Panc1 (cell line): ENCODE data around the gene PTPRZ1. TPM values are rescaled to one million over a fixed set of nuclear protein-coding genes. Genes with fewer than 3 reads are reported as not detected.

Experiments
- ATAC-seq: fragments of 200-7000 bp; cut with Tn5 transposase; 2 replicates; pipeline ENCODE4 v1.9.1; 2020; ENCODE audit warnings: mild to moderate bottlenecking, moderate library complexity
- BruUV-seq: library from RNA; stranded (reverse); fragments of 400-500 nt; replicated peaks from 2 replicates; lab custom pipeline; 2021; lab: Mats Ljungman, UMichigan
- CTCF ChIA-PET: fragments of 300-600 bp; sonication (Branson Sonifier 250); formaldehyde crosslinking; loops from one replicate; lab custom pipeline; 2022; ENCODE audit warnings: antibody characterized with exemption; lab: Charles Lee
- POLR2A ChIA-PET: fragments of 300-600 bp; sonication (Branson Sonifier 250); formaldehyde crosslinking; loops from one replicate; lab custom pipeline; 2022; ENCODE audit warnings: antibody characterized with exemption; lab: Charles Lee
- DNase-seq: peaks from one replicate; pipeline ENCODE4 v3.0.0-alpha.2; 2010; ENCODE audit warnings: low read depth, low spot score
- H3K27ac ChIP-seq: 2 replicates; pipeline ENCODE4 v1.5.1; 2011; ENCODE audit warnings: mild to moderate bottlenecking, low read length, inconsistent platforms
- H3K27me3 ChIP-seq: fragments of 200-500 bp; sonication (Bioruptor generic); 2 replicates; pipeline ENCODE4 v1.6.0; 2014; ENCODE audit warnings: low read length, inconsistent platforms; ENCODE audit not compliant: control insufficient read depth, insufficient read depth
- H3K36me3 ChIP-seq: fragments of 200-500 bp; sonication (Bioruptor generic); 2 replicates; pipeline ENCODE4 v1.5.1; 2014; ENCODE audit warnings: inconsistent platforms, mild to moderate bottlenecking, low read length, moderate library complexity; ENCODE audit not compliant: control insufficient read depth, insufficient read depth
- H3K4me1 ChIP-seq: 2 replicates; pipeline ENCODE4 v1.5.1; 2011; ENCODE audit warnings: inconsistent platforms, mild to moderate bottlenecking, low read length, moderate library complexity; ENCODE audit not compliant: control insufficient read depth, insufficient read depth
- H3K4me3 ChIP-seq, 2 experiments: 2 replicates each; pipeline ENCODE4 v1.5.1; 2011 to 2012; ENCODE audit warnings: low read depth in 2 of 2, low read length in 2 of 2, mild to moderate bottlenecking in 2 of 2, inconsistent platforms in 1 of 2, moderate library complexity in 1 of 2
- H3K9me3 ChIP-seq: fragments of 200-500 bp; sonication (Bioruptor generic); 2 replicates; pipeline ENCODE4 v1.5.1; 2014; ENCODE audit warnings: low read depth, mild to moderate bottlenecking, inconsistent platforms, low read length, moderate library complexity; ENCODE audit not compliant: control insufficient read depth, insufficient read depth
- CTCF ChIP-seq: fragments of 450-650 bp; IDR thresholded peaks from 2 replicates; pipeline ENCODE4 v1.5.1; 2017; ENCODE audit warnings: mild to moderate bottlenecking
- POLR2AphosphoS5 ChIP-seq: IDR thresholded peaks from 2 replicates; pipeline ENCODE4 v1.6.1; 2012; ENCODE audit warnings: mild to moderate bottlenecking, low read depth, low read length, moderate library complexity
- REST ChIP-seq, 2 experiments: IDR thresholded peaks; 2 replicates each; pipeline ENCODE4 v1.6.1; 2011 to 2012; ENCODE audit warnings: low read depth in 2 of 2, control low read depth in 1 of 2, low read length in 1 of 2, mild to moderate bottlenecking in 1 of 2, moderate library complexity in 1 of 2; ENCODE audit not compliant: insufficient read depth in 1 of 2
- SIN3A ChIP-seq: IDR thresholded peaks from 2 replicates; pipeline ENCODE4 v1.6.1; 2012; ENCODE audit warnings: low read depth, mild to moderate bottlenecking, low read length, moderate library complexity, borderline replicate concordance; ENCODE audit not compliant: insufficient read depth
- TCF7L2 ChIP-seq: IDR thresholded peaks from 2 replicates; pipeline ENCODE4 v1.6.1; 2011; ENCODE audit warnings: mild to moderate bottlenecking, low read depth, low read length, inconsistent platforms
- in situ Hi-C: cut with HindIII; loops from 2 replicates; pipeline ENCODE4 v1.10.0; 2016; ENCODE audit warnings: low sequenced_read_pairs, low pct_unique_long_range_greater_than_20kb
- intact Hi-C: fragments of 100-400 bp; cut with micrococcal nuclease; formaldehyde crosslinking; loops from one replicate; pipeline ENCODE4 v1.10.0; 2022; ENCODE audit not compliant: unreplicated experiment
- total RNA-seq: library from RNA; stranded (reverse); gene quantifications from one replicate; pipeline ENCODE4 v1.2.1, GENCODE V29; 2021; ENCODE audit not compliant: unreplicated experiment

PTPRZ1 gene
- total RNA-seq, 1 experiment from 2014 or later: 0.05 TPM

- intact Hi-C loops (no loop called here), in situ Hi-C loops (no loop called here)
- BruUV-seq: no TSS peak
- Histone ChIP-seq H3K36me3 (no peaks in the 10 kb centered on the region), H3K9me3 (no peaks in the 10 kb centered on the region), H3K27me3 (no peaks in the 10 kb centered on the region), H3K27ac (no peak overlapping the region), H3K4me3 (no peak overlapping the region), H3K4me1 (no peaks in the 10 kb centered on the region)
- ATAC-seq: no peak
- ChIA-PET CTCF (no interaction called here), POLR2A (no interaction called here)
- DNase-seq: no peak
- TF ChIP-seq SIN3A: no peak
- no peak for TF ChIP-seq REST (IDR thresholded peaks at IDR 0.05; ENCODE audit: insufficient read depth in 1 of 2, low read depth in 2 of 2, low read length in 1 of 2)
- no peak for TF ChIP-seq TCF7L2
- TF ChIP-seq POLR2AphosphoS5: no peak
- TF ChIP-seq CTCF: no peak
Measured at GRCh38 chr7:122040147-122040546, 167.2 kb downstream of the PTPRZ1 start.

- DNase-seq (no peak), ATAC-seq (no peak)
- BruUV-seq: no TSS peak
- H3K9me3 ChIP-seq: no peaks in the 10 kb centered on the region
- ChIA-PET POLR2A (no interaction called here), CTCF (no interaction called here)
- H3K4me1 ChIP-seq: no peaks in the 10 kb centered on the region
- TF ChIP-seq REST (IDR thresholded peaks at IDR 0.05; ENCODE audit: insufficient read depth in 1 of 2, low read depth in 2 of 2, low read length in 1 of 2) (no peak), TCF7L2 (no peak), POLR2AphosphoS5 (no peak), SIN3A (no peak), CTCF (no peak)
- H3K27ac ChIP-seq: no peak overlapping the region
- in situ Hi-C loops: no loop called here
- H3K4me3 ChIP-seq: no peak overlapping the region
- intact Hi-C loops: no loop called here
- no peaks in the 10 kb centered on the region for H3K36me3 ChIP-seq
- H3K27me3 ChIP-seq: no peaks in the 10 kb centered on the region
Measured at GRCh38 chr7:122046402-122046801, 173.4 kb downstream of the PTPRZ1 start.
